GM12878 (cell line): ENCODE results near the gene CAMK2D. TPM values are rescaled to one million over a fixed set of nuclear protein-coding genes. Genes with fewer than 3 reads are reported as not detected.

ENCODE experiments used
- ATAC-seq: fragments of 200-7000 bp; cut with Tn5 transposase; 3 replicates; pipeline ENCODE4 v1.9.1; 2020; ENCODE audit warnings: mild to moderate bottlenecking, moderate library complexity
- BruUV-seq: library from RNA; stranded (reverse); fragments of 400-500 nt; replicated peaks from 2 replicates; lab custom pipeline; 2021; lab: Mats Ljungman, UMichigan
- CTCF ChIA-PET: fragments of 300-600 bp; sonication (Branson Sonifier 250); formaldehyde crosslinking; extraction: SDS; loops from one replicate; lab custom pipeline; 2021; ENCODE audit warnings: inconsistent platforms; lab: Yijun Ruan, JAX
- POLR2A ChIA-PET: fragments of 350-600 bp; formaldehyde crosslinking; extraction: SDS; loops from one replicate; lab custom pipeline; 2021; ENCODE audit warnings: inconsistent platforms; lab: Charles Lee
- RAD21 ChIA-PET: fragments of 300-600 bp; sonication (Branson Sonifier 250); formaldehyde crosslinking; loops from one replicate; lab custom pipeline; 2023; ENCODE audit warnings: antibody characterized with exemption; ENCODE audit not compliant: unreplicated experiment; lab: Charles Lee
- SMC1A ChIA-PET: fragments of 300-600 bp; sonication (Branson Sonifier 250); formaldehyde crosslinking; loops from one replicate; lab custom pipeline; 2023; ENCODE audit not compliant: unreplicated experiment, uncharacterized antibody; lab: Charles Lee
- DNase-seq: peaks from one replicate; pipeline ENCODE4 v3.0.0-alpha.2; 2011; ENCODE audit warnings: low read depth, low spot score
- FAIRE-seq: peaks from 3 replicates; lab custom pipeline; 2011; peaks lifted over from hg19 to GRCh38; lab: Jason Lieb, UNC
- H2AFZ ChIP-seq: 2 replicates; pipeline ENCODE4 v1.6.0; 2011; ENCODE audit warnings: low read depth, low read length, control low read depth; ENCODE audit not compliant: control insufficient read depth
- H3K27ac ChIP-seq: 2 replicates; pipeline ENCODE4 v1.5.1; 2011; ENCODE audit warnings: control low read depth; ENCODE audit not compliant: control insufficient read depth, insufficient read depth
- H3K27me3 ChIP-seq, 2 experiments: replicated peaks in 1 of 2; 2 replicates each; pipeline versions ENCODE4 v1.6.0 to v1.6.1; 2011; ENCODE audit warnings: low read length in 1 of 2; ENCODE audit not compliant: control insufficient read depth in 2 of 2, insufficient read depth in 2 of 2
- H3K36me3 ChIP-seq, 2 experiments: 2 replicates each; pipeline ENCODE4 v1.5.1; 2011; ENCODE audit warnings: low read length in 1 of 2; ENCODE audit not compliant: control insufficient read depth in 2 of 2, insufficient read depth in 2 of 2
- H3K4me1 ChIP-seq: 2 replicates; pipeline ENCODE4 v1.6.1; 2011; ENCODE audit warnings: mild to moderate bottlenecking, low read length, moderate library complexity, mixed read lengths; ENCODE audit not compliant: control insufficient read depth, insufficient read depth
- H3K4me2 ChIP-seq: 2 replicates; pipeline ENCODE4 v1.6.0; 2011; ENCODE audit warnings: control low read depth; ENCODE audit not compliant: control insufficient read depth, insufficient read depth
- H3K4me3 ChIP-seq: fragments of 200-600 bp; sonication (generic); 2 replicates; pipeline ENCODE4 v1.5.1; 2016
- H3K79me2 ChIP-seq: 2 replicates; pipeline ENCODE4 v1.6.0; 2011; ENCODE audit warnings: low read length; ENCODE audit not compliant: control insufficient read depth, insufficient read depth
- H3K9ac ChIP-seq: 2 replicates; pipeline ENCODE4 v1.8.0; 2011; ENCODE audit warnings: low read length, control low read depth, mixed read lengths; ENCODE audit not compliant: control insufficient read depth, insufficient read depth
- H3K9me3 ChIP-seq: replicated peaks from 3 replicates; pipeline ENCODE4 v1.5.1; 2011; ENCODE audit warnings: mild to moderate bottlenecking, low read length; ENCODE audit not compliant: control insufficient read depth, insufficient read depth
- H4K20me1 ChIP-seq: 2 replicates; pipeline ENCODE4 v1.6.0; 2011; ENCODE audit not compliant: control insufficient read depth, insufficient read depth
- MTA3 ChIP-seq: IDR thresholded peaks from 2 replicates; pipeline ENCODE4 v1.6.1; 2012; ENCODE audit warnings: low read length, inconsistent platforms, borderline replicate concordance
- NR2C1 ChIP-seq: fragments of 450-650 bp; IDR thresholded peaks from 2 replicates; pipeline ENCODE4 v1.6.1; 2017; ENCODE audit warnings: antibody characterized with exemption, mild to moderate bottlenecking, moderate library complexity
- POLR2AphosphoS5 ChIP-seq: IDR thresholded peaks from 2 replicates; pipeline ENCODE4 v1.6.1; 2011; ENCODE audit warnings: mild to moderate bottlenecking, low read length, inconsistent platforms
- SMAD5 ChIP-seq: IDR thresholded peaks from 2 replicates; pipeline ENCODE4 v1.6.1; 2016; ENCODE audit warnings: antibody characterized with exemption, low read depth
- SUZ12 ChIP-seq: fragments of 200-600 bp; sonication (generic); IDR thresholded peaks from one replicate; pipeline ENCODE4 v1.6.1; 2018; ENCODE audit warnings: antibody characterized with exemption, mild to moderate bottlenecking; ENCODE audit not compliant: unreplicated experiment
- TARDBP ChIP-seq: IDR thresholded peaks from 2 replicates; pipeline ENCODE4 v1.6.1; 2016; ENCODE audit warnings: borderline replicate concordance
- ZNF207 ChIP-seq: fragments of 450-650 bp; IDR thresholded peaks from 2 replicates; pipeline ENCODE4 v1.6.1; 2014; ENCODE audit warnings: antibody characterized with exemption, mild to moderate bottlenecking, borderline replicate concordance
- ZNF622 ChIP-seq: fragments of 450-650 bp; IDR thresholded peaks from 2 replicates; pipeline ENCODE4 v1.6.1; 2017; ENCODE audit warnings: mild to moderate bottlenecking, inconsistent platforms
- WGBS: methylation state at CpG from one replicate; pipeline ENCODE4 v1.1.6; 2016; ENCODE audit warnings: low lambda C conversion rate; ENCODE audit not compliant: insufficient replicate concordance, insufficient coverage; ENCODE audit errors: missing lambda C conversion rate; 5-methylcytosine and 5-hydroxymethylcytosine counted together
- in situ Hi-C: fragments of 300-500 bp; cut with MboI; formaldehyde crosslinking; loops from 9 replicates; pipeline ENCODE4 v1.14.3; 2018; ENCODE audit warnings: mixed read lengths
- intact Hi-C: fragments of 100-400 bp; cut with micrococcal nuclease; formaldehyde crosslinking; loops from one replicate; pipeline ENCODE4 v1.14.2; 2022; ENCODE audit not compliant: unreplicated experiment
- polyA plus RNA-seq, 11 experiments: library from polyadenylated mRNA; depleted of rRNA in 4 of 11; unstranded in 6 of 11; stranded (reverse) in 5 of 11; fragments of >200 nt; fragmentation: Nextera tagmentation in 4 of 11; fragmentation: Illumina TruSeq in 1 of 11; extraction: Ambion mirVana in 4 of 11; extraction: Trizol in 1 of 11; gene quantifications; 1 replicate in 1 of 11; 2 replicates in 10 of 11; pipeline versions ENCODE4 v1.2.1 to v1.2.3, GENCODE V29; 2011 to 2016; ENCODE audit warnings: inconsistent platforms in 2 of 11, missing spikeins in 2 of 11, low read depth in 1 of 11
- total RNA-seq, 4 experiments: library from RNA; depleted of rRNA in 3 of 4; stranded (reverse); fragments of >200 nt in 3 of 4; fragmentation: Illumina TruSeq in 1 of 4; extraction: Trizol in 1 of 4; gene quantifications; 2 replicates each; pipeline versions ENCODE4 v1.2.1 to v1.2.3, GENCODE V29; 2013 to 2021
- TF ChIP-seq, protein P1 (sequence below): IDR thresholded peaks from 2 replicates; pipeline ENCODE4 v1.6.1; 2011; ENCODE audit warnings: borderline replicate concordance, low read depth, mild to moderate bottlenecking, moderate library complexity, mixed read lengths, low read length; ENCODE audit not compliant: insufficient read depth; ENCODE audit errors: extremely low read length

CAMK2D gene
- total and polyA plus RNA-seq, 10 of the 15 experiments (the other 5 are each of a cell fraction or from before 2014, with no cell fraction given) = 6.9 to 88.5 (median 12.9) TPM

GRCh38 chr4:113548303-113548702 lies 213.2 kb downstream of the CAMK2D start:
- Histone ChIP-seq H3K27me3 (no peaks in the 10 kb centered on the region), H3K4me2 (no peak overlapping the region), H3K9me3 (no peaks in the 10 kb centered on the region), H3K27ac (no peak overlapping the region; the same call in 1 of the 2 replicates), H3K79me2 (no peaks in the 10 kb centered on the region), H4K20me1 (no peaks in the 10 kb centered on the region), H3K4me3 (no peak overlapping the region), H3K36me3 (peaks cover 2 to 6% of the 10 kb centered on the region in 2 experiments; a peak in 3 of 4 replicates), H3K9ac (no peak overlapping the region), H3K4me1 (peaks cover 9% of the 10 kb centered on the region), H2AFZ (no peak overlapping the region)
- ChIA-PET CTCF (interaction anchor here (0.8 to 7.4 kb wide), 42 partner anchors 9 to 524 kb away, joined by 3 to 85 read pairs (median 5); no protein-coding TSS in a partner anchor), SMC1A (interaction anchor here (0.5 to 12.0 kb wide), 45 partner anchors 9 to 836 kb away, joined by 3 to 168 read pairs (median 5); no protein-coding TSS in a partner anchor), POLR2A (interaction anchor here (0.7 to 2.8 kb wide), 5 partner anchors 16 to 241 kb away, joined by 3 to 21 read pairs (median 3); no protein-coding TSS in a partner anchor), RAD21 (interaction anchor here (0.6 to 6.3 kb wide), 31 partner anchors 9 to 524 kb away, joined by 3 to 95 read pairs (median 4); no protein-coding TSS in a partner anchor)
- whole genome bisulfite sequencing = 100% methylated on average over 1 of the region's 1 CpG
- no peak for DNase-seq
- no TSS peak for BruUV-seq
- no peak for ATAC-seq
- intact Hi-C loops = loop anchor here (5.0 kb wide), 6 partner anchors 69 to 404 kb away; no protein-coding TSS in a partner anchor
- no peak for FAIRE-seq
- in situ Hi-C loops = no loop called here
- TF ChIP-seq ZNF207 (no peak), NR2C1 (no peak), ZNF622 (no peak), MTA3 (no peak), SMAD5 (no peak), POLR2AphosphoS5 (no peak), TARDBP (no peak), SUZ12 (no peak)
- TF ChIP-seq, protein P1, sequence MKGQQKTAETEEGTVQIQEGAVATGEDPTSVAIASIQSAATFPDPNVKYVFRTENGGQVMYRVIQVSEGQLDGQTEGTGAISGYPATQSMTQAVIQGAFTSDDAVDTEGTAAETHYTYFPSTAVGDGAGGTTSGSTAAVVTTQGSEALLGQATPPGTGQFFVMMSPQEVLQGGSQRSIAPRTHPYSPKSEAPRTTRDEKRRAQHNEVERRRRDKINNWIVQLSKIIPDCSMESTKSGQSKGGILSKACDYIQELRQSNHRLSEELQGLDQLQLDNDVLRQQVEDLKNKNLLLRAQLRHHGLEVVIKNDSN = no peak
